Activated CD4-positive, alpha-beta T cell treated with anti-CD3 and anti-CD28 coated beads for 4 hours (primary cell): ENCODE measurements around the gene VSTM4.

Experiments used
- DNase-seq, 2 donors: peaks; one replicate each; pipeline ENCODE4 v3.0.0-alpha.2; 2020

Gene VSTM4

GRCh38 chr10:49141541-49142332 is 26.4 kb upstream of the VSTM4 start:
- DNase-seq = no peak

- DNase-seq = no peak
Observed at GRCh38 chr10:49140304-49141177, 25.2 kb upstream of the VSTM4 start.

DNA sequence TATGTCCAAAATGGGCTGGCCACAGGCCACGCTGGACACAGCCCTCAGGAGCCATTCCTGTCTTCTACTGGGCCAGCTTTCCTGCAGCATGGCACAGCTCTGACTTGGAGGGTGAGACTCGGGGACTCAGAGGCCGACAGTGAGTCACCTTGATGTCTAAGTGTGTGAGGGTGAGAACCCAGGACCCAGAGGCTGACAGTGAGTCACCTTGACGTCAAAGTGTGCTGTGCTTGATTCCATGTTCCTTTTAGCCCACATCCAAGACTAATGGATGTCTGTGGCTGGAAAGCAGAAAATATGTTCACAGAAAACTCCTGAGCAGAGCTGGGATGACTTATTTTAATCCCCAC is 24.5 kb upstream of the VSTM4 start:
- DNase-seq = no peak

GRCh38 chr10:49139028-49139845 is 23.9 kb upstream of the VSTM4 start:
- DNase-seq = no peak

- no peak for DNase-seq
Observed at GRCh38 chr10:49138361-49138891, 23.1 kb upstream of the VSTM4 start.

DNA sequence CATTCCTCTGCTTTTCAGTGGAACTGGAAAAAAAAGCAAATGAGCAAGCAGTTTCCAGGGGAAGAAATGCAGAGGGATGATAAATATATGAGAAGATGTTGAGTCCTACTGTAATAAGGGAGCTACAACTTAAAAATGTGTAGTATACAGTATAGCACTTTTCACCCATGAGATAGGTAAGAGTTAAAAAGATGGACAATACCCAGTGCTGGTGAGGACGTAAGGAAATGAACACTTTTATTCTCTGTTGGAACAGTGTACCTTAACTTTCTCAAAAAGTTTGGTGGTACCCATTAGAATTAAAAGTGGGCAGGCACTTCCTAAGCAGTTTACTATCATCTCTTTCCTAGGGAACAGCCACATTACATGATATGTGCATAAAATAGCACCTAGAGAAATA is 21.2 kb upstream of the VSTM4 start:
- DNase-seq = no peak

- no peak for DNase-seq
Observed at GRCh38 chr10:49135575-49136313, 20.4 kb upstream of the VSTM4 start.

- DNase-seq = no peak
Observed at GRCh38 chr10:49134327-49134726, 19.0 kb upstream of the VSTM4 start.

- no peak for DNase-seq
Observed at GRCh38 chr10:49133706-49134248, 18.5 kb upstream of the VSTM4 start, which contains the start of gene FAM170B. FAM170B (minus strand) TSS chr10:49134021; CDS start chr10:49133918, 103 bp downstream.

DNA sequence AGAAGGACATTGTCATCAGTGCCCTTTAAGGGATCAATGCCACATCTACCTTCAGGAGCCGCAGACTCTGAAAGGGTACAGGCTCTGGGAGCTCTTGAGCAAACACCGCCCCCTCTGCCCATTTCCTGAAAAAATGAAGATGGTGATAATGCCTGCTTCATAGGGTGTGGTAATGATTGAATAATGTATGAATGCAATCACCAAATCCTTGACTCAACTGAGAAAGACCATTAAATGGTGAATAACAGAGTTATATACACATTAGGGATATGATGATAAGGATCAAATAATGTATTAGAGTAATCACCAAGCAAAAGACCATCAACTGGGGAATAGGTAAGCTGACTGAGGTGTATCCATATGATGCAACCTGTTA is 17.0 kb upstream of the VSTM4 start:
- no peak for DNase-seq

DNA sequence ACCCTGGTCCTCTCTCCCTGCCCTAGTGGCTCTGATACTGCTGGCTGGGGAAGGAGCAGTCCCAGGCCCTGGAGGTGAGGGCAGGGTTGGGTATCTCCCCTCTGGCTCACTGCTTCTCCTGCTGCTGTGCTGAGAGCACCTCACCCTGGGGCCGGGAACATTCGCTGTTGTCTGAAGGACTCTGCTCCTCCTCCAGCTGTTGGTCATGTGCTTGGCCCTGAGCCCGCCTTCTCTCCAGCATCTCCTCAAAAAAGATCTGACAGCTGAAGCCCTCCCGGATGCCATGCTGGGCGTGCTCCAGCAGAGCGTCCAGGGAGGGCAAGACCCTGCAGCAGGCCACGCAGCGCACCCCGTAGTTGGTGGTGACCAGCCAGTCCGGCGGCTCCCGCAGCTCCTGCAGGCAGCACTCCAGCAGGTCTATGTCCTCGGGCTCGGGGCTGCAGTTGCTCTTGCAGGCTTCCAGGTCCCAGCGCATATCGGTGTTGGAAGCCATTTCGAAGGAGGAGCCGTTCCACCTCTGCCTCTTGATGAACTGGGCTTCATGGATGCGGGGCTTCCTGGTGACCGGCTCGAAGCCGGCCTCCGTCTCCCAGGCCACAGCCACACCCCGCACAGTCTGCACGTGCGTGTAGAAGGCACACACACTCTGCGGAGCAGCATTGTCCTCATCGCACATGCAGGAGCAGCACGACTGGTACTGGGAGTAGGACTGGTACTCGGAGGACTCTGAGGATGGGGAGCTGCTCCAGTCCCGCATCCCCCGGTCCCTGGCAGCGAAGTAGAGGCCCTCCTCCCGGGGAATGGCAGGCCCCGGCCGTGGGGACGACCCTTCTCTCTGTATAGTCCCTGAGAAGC is 16.4 kb upstream of the VSTM4 start:
- no peak for DNase-seq

DNA sequence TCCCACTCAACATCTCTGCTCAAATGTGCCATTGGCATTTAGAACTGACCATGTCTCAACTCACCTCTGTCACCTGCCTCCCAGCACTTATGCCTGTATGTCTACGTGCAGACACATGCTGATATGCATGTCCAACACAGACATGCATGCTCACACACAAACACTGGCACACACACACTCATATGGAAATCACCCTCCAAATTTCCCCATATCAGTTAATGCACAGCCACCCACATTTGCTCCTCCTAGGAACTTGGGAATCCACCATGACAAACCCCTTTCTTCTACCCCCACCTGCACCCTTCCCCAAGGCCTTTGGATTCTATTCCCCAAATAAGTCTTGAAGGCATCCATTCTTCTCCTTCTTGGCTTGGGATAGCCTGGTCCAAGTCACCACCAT is 14.1 kb upstream of the VSTM4 start:
- DNase-seq = no peak

- no peak for DNase-seq
Observed at GRCh38 chr10:49128854-49129253, 13.5 kb upstream of the VSTM4 start.

DNA sequence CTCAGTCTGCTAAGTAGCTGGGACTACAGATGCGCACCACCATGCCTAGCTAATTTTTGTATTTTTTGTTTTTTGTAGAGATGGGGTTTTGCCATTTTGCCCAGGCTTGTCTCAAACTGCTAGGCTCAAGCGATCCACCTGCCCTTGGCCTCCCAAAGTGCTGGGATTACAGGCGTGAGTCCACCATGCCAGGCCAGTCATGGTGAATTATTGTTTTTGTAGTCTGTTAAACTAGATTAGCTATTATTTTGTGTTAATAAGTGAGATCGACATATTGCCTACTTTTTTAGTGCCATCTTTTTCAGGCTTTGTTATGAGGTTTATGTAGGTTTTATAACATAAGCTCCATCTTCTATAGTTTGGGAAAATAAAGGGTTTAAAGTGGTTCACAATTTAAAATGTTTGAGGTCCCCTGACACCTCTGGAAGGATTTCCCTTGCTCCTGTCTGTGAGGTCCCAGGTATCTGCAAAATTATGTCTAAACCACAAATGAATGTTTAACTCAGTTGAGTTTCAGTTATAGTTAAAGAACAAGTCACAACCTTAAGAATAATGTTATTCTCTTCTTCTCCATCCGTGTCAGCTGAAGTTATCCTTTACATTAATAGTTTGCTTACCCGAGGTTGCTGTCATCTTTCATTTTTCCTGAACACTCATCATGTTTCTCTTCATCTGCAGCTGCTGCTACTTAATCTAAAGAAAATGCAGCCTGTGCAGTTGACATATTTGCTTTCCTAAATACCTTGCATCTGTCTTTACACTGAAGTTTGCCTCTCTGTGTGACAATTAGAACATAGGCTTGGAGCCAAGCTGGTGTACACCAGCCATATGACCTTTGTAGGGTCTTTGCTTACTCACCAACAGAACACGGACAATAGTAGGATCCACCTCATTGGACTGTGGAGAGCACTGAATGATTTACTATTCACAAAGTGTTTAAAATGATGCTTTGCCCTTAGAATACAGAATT is 8.9 kb upstream of the VSTM4 start:
- DNase-seq = no peak

GRCh38 chr10:49120911-49121310 is 5.6 kb upstream of the VSTM4 start:
- DNase-seq = no peak

- DNase-seq = no peak
Observed at GRCh38 chr10:49119746-49120145, 4.4 kb upstream of the VSTM4 start.

GRCh38 chr10:49118430-49119074 is 3.2 kb upstream of the VSTM4 start:
- no peak for DNase-seq

GRCh38 chr10:49117376-49118070 is 2.2 kb upstream of the VSTM4 start:
- DNase-seq = no peak
